AG10803 (cell line): Measurements from ENCODE around the gene IFT43.

Experiments used
- DNase-seq: peaks from one replicate; pipeline ENCODE4 v3.0.0; 2010; ENCODE audit warnings: low read depth
- H3K4me3 ChIP-seq: 2 replicates; pipeline ENCODE4 v1.5.1; 2011; ENCODE audit warnings: mild to moderate bottlenecking, low read length, control low read depth
- CTCF ChIP-seq: conservative IDR thresholded peaks from 2 replicates; pipeline ENCODE4 v1.5.1; 2011; ENCODE audit warnings: mild to moderate bottlenecking, low read length, control low read depth, inconsistent platforms

The IFT43 gene

GRCh38 chr14:76086636-76087035 is 101.1 kb downstream of the IFT43 start:
- TF ChIP-seq CTCF = no peak
- no peak overlapping the region for H3K4me3 ChIP-seq
- no peak for DNase-seq

GRCh38 chr14:76088326-76088725 is 102.8 kb downstream of the IFT43 start:
- TF ChIP-seq CTCF = no peak
- H3K4me3 ChIP-seq = no peak overlapping the region
- DNase-seq = no peak

DNA sequence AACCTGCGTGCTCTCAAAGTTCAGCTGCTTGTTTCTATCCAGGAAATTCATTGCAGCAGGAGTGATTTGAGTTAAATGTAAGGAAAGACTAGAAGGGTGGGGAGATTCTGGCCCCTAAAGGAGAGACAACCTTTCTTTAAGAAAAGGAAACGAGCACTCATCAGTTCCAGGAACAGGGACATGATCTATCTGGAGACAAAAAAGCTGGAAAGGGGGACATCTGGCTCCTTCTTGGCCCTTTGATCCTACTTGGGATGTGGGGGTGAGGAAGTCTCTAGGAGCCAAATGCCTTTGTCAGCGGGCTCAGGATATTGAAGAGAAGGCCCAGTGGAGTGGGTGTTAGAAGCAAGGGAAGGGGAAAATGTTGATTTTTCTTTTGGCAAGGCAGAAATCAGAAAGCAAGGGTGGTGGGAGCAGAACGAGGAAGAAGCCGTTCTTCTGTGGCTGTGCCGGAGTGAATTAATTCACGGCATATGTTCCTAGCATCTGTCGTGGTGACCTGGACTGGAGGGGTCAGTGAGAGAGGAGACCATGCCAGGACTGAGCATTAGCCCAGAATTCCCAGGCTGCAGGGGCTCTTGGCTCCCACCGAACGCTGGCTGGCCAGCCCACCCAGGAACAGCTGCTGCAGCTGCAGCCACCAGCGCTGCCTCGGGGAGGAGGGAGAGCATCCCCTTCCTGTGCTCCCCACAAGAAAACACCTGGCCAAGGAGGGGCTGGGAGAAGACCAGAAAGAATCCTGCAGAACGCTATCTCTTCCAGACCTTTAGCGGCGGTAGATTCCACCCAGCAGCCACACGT is 103.4 kb downstream of the IFT43 start:
- no peak for TF ChIP-seq CTCF
- no peak overlapping the region for H3K4me3 ChIP-seq
- DNase-seq = no peak

- TF ChIP-seq CTCF = no peak
- no peak for DNase-seq
Measured at GRCh38 chr14:76089575-76089974, 104.0 kb downstream of the IFT43 start.

GRCh38 chr14:76090616-76091391 is 105.2 kb downstream of the IFT43 start:
- peak; percentile 50 for TF ChIP-seq CTCF
- peak; percentile 64 for DNase-seq

More at GRCh38 chr14:76089575-76089974, 104.0 kb downstream of the IFT43 start:
- no peak overlapping the region for H3K4me3 ChIP-seq

DNA sequence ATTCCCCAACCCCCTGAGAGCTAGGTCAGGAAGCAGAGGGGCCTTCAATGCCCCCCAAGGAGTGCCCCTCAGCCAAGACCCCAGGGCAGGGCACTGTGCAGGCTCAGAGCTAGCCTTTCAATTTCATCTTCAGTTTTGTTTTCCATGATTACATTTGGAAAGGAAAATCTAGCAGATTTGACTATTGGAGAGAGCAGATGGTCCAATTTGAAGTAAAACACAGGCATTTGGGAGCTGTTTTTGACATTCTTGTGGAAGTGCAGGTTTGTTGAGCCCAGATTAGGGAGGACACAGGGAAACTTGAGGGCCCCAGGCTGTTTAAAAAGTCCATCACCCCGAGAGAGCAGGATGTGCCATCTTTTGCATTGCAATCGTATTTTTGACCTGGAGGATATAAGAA is 107.5 kb downstream of the IFT43 start:
- DNase-seq = no peak
- no peak overlapping the region for H3K4me3 ChIP-seq
- no peak for TF ChIP-seq CTCF

More at GRCh38 chr14:76090616-76091391, 105.2 kb downstream of the IFT43 start:
- H3K4me3 ChIP-seq = no peak overlapping the region
